GM23248 (cell line): ENCODE measurements around the gene MRLN.
"Not testable (repeated sequence)": the region's sequence is repeated elsewhere in the genome, so short reads cannot be mapped to it uniquely, and the experiment has no call there.

Source experiments
- EZH2 ChIP-seq: fragments of 200-600 bp; sonication (generic); IDR thresholded peaks from 2 replicates; pipeline ENCODE4 v1.6.1; 2018; ENCODE audit warnings: antibody characterized with exemption, mild to moderate bottlenecking; ENCODE audit not compliant: insufficient read depth, poor library complexity, severe bottlenecking
- EZH2phosphoT487 ChIP-seq: fragments of 200-600 bp; sonication (generic); IDR thresholded peaks from 2 replicates; pipeline ENCODE4 v1.6.1; 2018; ENCODE audit warnings: antibody characterized with exemption, moderate library complexity, mild to moderate bottlenecking, low read depth; ENCODE audit not compliant: insufficient read depth

DNA sequence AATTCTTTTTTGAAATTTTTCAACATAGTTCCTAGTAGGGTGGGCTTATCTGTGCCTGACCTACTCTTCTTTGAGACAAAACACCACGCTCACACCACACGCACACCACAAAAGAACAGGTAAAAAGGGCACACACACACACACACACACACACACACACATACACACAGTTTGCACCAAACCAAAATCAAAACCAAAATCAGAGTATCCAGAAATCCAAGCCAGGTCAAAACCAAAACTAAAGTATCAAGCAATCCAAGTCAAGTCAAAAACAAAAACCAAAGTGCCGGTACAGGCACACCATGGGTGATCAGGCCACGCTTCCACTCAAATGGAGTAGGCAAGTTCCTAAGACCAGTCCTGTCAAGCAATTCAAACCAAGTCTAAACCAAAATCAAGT, 20.4 kb downstream of the MRLN start:
- TF ChIP-seq EZH2, EZH2phosphoT487: not testable (repeated sequence)
